ENCODE data around the gene CTSD.

CTSD gene

GRCh38 chr11:1759851-1760220 is 3.9 kb downstream of the CTSD start:
- no peaks in the 10 kb centered on the region for H3K27me3 ChIP-seq (replicated peaks)
- TF ChIP-seq CTCF (IDR thresholded peaks at IDR 0.05; ENCODE audit: low read depth, low read length, missing control alignments) = no peak
- no peak overlapping the region for H3K4me3 ChIP-seq (ENCODE audit: low read depth, low read length)
- DNase-seq = no peak
- in situ Hi-C loops (cut with HindIII; ENCODE audit: low pct_ligation_motif_present, low sequenced_read_pairs) = no loop called here
- H3K36me3 ChIP-seq (replicated peaks) = peaks cover 20% of the 10 kb centered on the region
- no peak overlapping the region for H3K27ac ChIP-seq

- H3K4me3 ChIP-seq (ENCODE audit: low read depth, low read length) = no peak overlapping the region
Measured at GRCh38 chr11:1759151-1759850, 4.4 kb downstream of the CTSD start.

GRCh38 chr11:1758611-1759150 is 5.0 kb downstream of the CTSD start:
- Histone ChIP-seq H3K27ac (no peak overlapping the region), H3K27me3 (replicated peaks) (no peaks in the 10 kb centered on the region), H3K4me3 (ENCODE audit: low read depth, low read length) (no peak overlapping the region), H3K36me3 (replicated peaks) (peaks cover 22% of the 10 kb centered on the region)
- in situ Hi-C loops (cut with HindIII; ENCODE audit: low pct_ligation_motif_present, low sequenced_read_pairs) = no loop called here
- DNase-seq = no peak
- no peak for TF ChIP-seq CTCF (IDR thresholded peaks at IDR 0.05; ENCODE audit: low read depth, low read length, missing control alignments)

More at GRCh38 chr11:1759151-1759850, 4.4 kb downstream of the CTSD start:
- Histone ChIP-seq H3K27ac (no peak overlapping the region), H3K27me3 (replicated peaks) (no peaks in the 10 kb centered on the region), H3K36me3 (replicated peaks) (peaks cover 22% of the 10 kb centered on the region)
- no peak for DNase-seq
- TF ChIP-seq CTCF (IDR thresholded peaks at IDR 0.05; ENCODE audit: low read depth, low read length, missing control alignments) = no peak
- in situ Hi-C loops (cut with HindIII; ENCODE audit: low pct_ligation_motif_present, low sequenced_read_pairs) = no loop called here

GRCh38 chr11:1757861-1758610 is 5.7 kb downstream of the CTSD start:
- Histone ChIP-seq H3K36me3 (replicated peaks) (peaks cover 27% of the 10 kb centered on the region), H3K4me3 (ENCODE audit: low read depth, low read length) (no peak overlapping the region), H3K27ac (no peak overlapping the region)

More at GRCh38 chr11:1757861-1758610, 5.7 kb downstream of the CTSD start:
- TF ChIP-seq CTCF (IDR thresholded peaks at IDR 0.05; ENCODE audit: low read depth, low read length, missing control alignments) = no peak
- in situ Hi-C loops (cut with HindIII; ENCODE audit: low pct_ligation_motif_present, low sequenced_read_pairs) = no loop called here
- H3K27me3 ChIP-seq (replicated peaks) = no peaks in the 10 kb centered on the region
- DNase-seq = no peak
